Cerebellar nuclear complex (tissue), 1 donor: ENCODE data around the gene WDR36.

Source experiments
- DNase-seq, 2 experiments: peaks; one replicate each; lab custom pipeline; 2025; lab: John Stamatoyannopoulos, UW

The WDR36 gene

DNA sequence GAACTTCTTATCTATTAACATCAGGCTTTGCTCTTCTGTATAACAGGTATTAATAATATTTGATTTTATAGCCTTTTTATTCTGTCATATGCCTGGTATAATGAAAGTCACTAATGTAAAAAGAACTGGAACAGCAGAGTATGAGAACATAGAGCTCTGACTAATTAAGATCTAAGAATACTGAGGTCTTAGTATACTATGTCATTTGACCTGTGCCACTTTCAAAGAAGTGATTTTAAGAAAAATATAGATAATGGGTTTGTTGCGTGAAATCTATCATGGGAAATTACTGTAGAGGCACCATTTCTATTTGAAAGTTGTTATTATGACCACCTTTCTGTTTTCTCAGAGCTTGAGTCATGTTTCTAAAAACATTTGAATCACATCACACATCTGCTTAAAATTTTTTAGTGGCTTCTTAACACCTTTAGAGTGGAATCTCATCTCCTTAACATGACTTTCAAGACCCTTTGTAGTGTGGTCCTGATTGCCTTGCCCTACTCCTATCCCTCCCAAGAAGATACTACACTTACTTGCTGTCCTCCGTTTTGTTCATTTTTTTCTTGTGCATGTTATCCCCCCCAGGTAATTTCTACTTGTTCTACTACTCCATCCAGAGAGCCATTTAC is 14.3 kb downstream of the WDR36 start:
- DNase-seq = no peak

DNA sequence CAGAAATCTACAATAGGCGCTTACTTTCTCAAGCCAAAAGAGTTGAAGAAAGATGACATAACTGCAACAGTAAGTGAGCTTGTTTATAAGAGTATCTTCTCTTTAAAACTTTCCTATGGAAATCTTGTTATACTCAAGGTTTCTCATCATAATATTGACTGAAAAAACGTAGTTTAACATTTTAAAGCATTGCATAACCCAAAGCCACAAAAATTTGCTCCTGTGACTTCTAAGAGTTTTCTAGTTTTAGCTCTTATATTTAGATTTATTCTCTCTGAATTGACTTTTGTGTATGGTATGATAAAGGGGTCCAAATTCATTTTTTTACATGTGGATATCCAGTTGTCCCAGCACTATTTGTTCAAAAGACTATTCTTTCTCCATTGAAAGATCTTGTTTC is 15.2 kb downstream of the WDR36 start:
- DNase-seq = no peak

DNA sequence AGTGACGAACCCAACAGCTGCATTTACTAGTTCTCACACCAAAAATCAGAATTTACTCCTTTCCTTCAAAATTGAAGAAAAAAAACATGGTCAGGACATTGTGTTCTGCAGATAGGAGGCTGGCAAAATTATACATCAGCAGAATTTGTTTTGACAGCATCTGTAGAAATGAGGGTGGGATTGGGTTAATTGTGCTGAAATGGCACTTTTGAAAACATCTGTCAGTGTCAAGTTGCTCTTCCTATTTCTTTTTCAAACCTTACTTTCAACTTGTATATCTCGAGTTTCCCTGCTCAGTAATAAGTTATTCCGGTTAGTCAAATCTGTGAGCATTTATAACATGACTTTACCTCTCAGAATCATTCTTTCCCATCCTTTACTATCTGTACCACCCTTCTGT is 19.8 kb downstream of the WDR36 start:
- DNase-seq = no peak

DNA sequence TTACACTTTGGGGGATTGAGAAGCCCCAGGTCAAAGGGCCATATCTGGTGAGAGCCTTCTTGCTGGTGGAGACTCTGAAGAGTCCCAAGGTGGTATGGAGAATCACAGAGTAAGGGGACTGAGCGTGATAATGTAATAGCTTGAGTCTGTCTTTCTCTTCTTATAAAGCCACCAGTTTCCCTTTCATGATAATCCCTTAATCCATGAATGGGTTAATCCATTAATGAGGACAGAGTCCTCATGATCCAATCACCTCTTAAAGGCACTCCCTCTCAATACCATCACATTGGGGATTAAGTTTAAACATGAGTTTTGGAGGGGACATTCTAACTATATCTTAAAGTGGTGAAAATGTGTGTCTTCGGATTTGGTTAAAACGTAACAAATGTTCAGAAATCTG is 21.5 kb downstream of the WDR36 start:
- no peak for DNase-seq

DNA sequence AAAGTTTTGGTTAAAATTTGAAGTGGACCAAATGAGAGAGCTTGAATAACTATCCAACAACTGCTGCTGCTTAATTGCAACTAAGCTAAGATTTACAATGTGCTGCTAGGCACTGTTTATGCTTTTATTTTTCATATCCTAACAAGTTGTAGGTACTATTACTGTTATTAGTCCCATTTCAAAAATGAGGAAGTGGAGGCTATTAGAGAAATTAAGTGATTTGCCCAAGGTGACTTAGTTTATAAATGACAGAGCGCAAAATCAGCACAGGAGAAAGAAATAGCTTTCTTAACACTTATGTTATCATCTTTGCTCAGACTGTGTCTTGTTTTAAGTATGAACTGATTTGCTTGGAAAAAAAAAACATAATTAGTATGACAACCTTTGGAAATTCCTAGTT is 23.1 kb downstream of the WDR36 start:
- no peak for DNase-seq

DNA sequence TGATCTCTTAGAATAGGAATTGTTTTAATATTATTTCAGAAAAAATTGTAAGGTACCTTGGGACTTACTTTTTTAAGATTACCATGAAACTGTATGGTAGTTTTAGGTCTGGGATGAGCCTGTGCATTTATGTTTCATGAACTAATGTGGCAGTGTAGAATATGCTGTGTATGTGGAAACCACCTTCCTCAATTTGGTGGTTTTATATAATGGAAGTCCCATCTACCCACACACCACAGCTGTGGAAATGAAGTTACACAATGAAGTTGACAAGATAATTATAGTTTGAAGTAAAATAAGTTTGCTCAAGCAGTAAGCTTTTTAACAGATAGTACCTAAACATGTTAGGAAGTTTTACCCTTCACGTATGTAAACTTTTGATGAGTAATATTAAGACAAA is 24.4 kb downstream of the WDR36 start:
- DNase-seq = no peak

DNA sequence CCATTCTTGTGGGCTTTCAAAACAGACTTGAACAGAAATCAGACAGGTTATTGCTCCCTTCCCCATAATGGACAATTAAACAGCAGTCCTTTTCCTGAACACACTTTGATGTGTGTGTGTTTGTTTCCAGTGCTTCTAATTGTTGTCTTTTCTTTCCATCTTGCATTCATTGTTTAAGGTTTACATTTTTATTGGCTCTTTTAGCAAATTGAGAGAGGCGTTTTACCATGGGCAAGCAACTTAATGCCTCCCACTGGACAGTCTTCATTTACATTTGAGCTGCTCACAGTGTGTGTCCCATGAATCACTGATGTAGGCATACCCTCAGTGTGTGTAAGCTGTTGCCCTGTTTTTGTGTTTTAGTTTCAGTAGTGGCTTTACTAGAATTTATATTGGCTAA is 25.0 kb downstream of the WDR36 start:
- no peak for DNase-seq

DNA sequence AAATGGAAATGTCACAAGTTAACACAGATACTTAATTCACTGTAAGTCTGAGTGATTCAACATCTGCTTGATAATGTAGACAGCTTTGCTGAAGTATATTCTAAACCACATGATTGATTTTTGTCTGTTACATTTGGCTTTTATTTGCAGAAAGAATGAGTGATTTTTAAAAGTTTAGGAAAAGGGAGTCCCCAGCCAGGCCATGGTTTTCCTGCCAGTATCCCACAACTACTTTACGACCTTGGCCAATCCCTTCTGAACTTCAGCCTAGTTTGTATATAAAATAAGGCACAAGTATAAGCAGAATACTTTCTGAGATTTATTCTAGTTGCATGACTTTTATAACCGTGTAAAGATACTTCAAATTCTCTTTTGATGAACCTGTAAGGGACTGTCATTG is 27.1 kb downstream of the WDR36 start:
- no peak for DNase-seq

DNA sequence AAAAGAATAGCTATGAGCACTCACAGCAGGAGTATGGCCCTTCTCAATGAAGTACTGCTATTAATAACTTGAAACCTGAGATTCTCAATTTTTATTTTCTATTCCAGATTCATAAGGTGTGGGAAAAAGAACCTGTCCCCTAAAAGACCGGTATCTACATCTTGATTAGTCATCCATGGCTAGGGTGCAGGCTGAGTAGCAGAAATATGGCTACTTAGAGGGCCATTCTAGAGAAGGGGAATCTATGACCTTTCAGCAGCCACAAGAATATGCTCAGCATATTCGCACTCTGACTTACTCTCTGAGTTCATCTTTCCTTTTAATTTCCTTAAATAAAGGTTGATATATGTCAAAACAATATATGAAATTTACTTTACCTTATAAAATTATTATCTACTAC is 27.7 kb downstream of the WDR36 start:
- DNase-seq = no peak

DNA sequence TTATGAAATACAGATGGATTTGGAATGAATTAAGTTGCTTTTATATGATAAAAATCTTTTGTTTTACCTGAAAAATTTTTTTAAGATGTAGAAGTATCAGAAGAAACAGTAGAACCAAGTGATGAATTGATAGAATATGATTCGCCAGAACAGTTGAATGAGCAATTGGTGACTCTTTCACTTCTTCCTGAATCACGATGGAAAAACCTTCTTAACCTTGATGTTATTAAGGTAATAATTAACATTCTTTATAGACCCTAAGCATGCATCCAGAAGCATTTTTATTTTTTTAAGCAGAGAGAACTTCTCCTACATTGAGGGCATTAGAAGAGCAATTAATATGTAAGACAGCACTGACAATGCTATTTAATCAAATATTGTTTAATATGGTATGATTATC is 28.8 kb downstream of the WDR36 start:
- no peak for DNase-seq

DNA sequence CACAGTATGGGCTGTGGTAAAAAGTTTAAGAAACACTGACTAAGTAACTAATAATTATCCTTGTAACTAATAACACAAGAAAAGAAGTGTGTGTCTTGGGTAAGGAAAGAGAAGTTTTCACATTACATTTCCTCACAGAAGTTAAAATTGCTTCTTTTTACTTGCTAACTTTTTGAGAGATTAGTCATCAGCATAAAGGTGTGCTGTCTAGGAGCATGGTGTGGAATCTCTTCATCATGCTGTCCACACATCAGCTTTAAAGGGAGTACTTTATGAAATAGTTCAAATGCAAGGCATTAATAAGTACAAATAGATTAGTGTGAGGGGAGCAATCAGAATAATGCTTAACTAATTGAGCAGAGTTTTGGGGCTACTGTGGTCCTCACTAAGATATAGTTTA is 29.8 kb downstream of the WDR36 start:
- DNase-seq = no peak

DNA sequence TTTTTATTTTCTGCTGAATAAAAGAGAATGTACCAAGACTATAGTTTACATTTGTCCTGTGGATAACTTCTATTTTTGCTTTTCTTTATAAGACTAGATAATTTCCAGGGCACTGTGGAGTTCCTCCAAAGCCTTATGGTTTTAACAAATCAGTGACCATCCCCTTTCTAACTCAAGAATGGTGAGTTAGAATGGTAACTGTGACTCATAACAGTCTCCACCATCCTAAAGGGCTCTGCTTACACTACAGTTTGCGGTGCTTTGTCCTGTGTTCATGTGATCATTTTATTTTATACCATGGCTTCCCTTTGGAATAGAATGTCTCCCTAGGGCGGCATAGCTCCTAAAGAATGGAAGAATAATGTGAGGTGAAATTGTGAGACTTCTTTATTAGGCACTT is 30.2 kb downstream of the WDR36 start:
- no peak for DNase-seq

DNA sequence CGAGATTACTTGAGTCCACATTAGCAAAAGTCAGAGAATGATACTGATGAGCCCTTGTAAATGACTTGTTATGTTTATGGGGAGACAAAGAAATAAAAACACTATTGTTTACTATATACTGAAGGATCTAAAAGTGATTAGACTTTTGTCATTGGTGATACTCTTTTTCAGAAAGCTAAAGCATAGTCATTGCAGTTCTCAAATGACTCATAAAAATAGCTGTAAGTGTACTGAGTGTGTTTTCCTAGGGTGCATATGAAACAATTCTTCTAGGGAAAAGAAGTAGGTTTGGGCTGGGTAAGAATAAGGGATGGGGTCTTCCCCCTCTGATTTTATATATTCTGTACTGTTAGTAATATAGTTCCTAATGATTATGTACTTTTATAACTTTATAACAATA is 32.6 kb downstream of the WDR36 start:
- DNase-seq = no peak

DNA sequence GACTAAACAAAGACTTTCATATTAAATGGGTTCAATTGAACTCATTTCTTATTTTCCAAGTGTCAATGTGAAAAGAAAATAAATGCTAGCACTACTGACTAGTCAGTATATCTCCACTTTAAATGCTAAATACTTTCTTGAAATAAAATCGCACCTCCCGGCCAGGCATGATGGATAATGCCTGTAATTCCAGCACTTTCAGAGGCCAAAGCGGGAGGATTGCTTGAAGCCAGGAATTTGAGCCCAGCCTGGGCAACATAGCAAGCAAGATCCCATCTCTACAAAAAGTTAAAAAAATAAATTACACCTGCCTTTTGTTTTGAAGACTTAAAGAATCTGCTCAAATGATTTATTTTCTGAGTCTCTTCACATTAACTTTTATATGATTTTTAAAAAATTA is 34.7 kb downstream of the WDR36 start:
- DNase-seq = no peak

DNA sequence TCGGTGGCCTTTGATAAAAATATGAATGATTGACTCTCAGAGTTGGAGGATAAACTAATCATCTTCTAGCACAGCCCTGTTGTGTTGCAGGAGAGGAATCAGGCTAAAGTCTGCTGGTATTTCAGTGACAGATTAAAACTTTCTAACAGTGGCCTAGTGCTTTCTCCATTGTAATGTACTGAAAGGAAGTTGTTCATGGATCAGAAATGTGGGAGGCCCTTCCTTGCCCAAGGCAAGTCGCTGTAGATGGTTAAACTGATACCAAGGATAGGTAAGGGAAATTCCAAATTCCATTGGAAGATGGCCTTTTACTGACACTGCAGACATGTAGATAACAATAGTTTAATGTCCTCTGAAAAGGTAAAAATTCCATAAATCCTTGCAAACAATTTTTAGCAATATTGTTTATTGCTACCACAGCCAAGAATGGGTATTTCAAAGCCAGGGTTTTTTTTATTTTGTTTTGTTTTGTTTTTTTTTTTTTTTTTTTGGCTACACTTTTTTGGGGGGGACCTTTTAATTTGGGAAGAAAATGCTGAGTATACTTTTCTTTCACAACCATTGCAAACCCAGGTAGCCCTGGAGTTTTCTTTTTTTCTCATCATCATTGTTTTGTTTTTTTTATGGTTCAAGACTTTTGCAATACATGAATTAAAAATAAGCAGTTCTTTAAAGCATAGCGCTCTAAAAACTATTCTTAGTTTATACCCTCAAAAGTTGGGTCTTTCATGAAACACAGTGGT is 35.5 kb downstream of the WDR36 start:
- DNase-seq = no peak

DNA sequence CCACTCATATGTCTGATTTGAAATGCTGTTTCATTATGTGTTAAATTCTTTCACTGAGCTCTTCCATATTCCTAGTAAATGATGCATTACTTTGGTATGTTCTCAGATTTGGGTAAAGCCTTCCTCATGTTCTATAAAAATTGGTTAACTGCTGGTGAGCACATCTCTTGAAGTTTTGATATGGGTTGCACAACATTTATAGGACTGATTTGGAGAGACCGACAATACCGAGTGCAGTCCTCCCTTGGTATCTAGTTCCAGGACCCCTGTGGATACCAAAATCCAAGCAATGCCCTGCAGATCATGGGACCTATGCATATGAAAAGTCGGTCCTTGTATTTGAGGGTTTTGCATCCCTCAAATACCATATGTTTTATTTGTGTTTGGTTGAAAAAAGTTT is 37.8 kb downstream of the WDR36 start:
- no peak for DNase-seq

DNA sequence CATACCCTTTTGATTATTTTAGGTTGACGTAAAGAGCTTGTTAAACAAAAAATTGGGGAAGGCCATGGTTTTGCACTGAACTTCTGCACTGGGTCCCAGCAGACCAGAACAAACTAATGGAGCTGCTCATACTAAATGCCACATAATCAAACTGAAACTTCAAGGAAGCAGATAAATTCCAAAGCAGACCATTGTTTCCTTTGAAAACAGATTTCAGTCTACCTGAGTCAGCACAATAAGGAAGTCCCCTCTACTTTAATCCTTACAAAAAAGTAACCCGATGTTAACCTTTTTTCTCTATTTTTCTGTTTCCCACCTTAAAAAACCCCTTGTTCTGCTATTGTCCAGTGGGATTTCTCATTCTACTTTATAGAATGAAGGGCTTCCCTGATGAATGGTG is 39.2 kb downstream of the WDR36 start:
- DNase-seq = no peak

DNA sequence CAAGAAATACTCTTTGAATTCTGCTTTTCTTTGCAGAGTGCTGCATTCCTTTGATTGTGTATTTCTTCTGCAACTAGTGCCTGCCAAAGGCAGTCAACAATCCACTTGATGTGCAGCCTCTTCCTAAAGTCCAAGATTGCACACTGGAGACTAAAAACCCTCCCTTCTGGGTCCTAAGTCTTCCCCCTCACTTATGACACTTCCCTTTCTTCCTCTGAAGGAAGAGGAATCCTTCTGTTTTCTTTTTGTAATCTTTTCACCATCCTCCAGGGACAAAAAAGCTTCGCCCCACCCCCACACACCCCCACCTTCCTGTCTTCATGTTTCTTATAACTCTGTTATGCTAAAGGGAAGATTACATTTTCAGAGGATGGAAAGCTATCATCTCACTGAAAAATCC is 39.9 kb downstream of the WDR36 start:
- DNase-seq = no peak

DNA sequence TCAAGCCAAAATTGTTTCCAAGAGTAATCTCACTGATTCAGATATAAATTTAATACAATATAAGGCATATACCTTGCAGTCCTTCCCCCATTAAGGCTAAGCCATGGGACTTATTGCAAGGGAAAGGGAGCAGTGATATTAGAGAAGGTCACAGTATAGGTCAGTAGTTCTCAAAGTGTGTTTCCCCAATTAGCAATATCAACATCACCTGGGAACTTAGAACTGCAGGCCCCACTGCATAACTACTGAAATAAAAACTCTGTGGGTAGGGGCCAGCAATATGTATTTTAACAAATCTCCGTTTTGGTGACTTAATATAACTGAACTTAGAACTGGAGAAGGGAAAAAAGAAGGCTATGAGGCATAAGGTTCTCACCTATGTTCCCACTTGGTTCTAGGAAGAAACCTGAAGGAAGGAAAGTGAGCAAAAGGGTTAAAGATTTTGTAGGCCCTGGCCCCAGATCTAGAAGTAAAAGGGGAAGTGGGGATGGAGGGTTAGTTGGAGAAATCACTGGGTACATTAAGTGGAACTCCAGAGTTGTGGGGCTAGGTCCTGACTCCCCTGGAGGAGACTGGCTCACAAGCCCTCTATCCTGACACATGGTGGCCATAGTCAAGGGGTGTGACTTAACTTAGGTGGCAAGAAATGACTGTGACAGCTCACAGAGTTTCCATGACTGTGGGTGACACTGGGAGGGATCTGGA is 40.7 kb downstream of the WDR36 start:
- DNase-seq = no peak

DNA sequence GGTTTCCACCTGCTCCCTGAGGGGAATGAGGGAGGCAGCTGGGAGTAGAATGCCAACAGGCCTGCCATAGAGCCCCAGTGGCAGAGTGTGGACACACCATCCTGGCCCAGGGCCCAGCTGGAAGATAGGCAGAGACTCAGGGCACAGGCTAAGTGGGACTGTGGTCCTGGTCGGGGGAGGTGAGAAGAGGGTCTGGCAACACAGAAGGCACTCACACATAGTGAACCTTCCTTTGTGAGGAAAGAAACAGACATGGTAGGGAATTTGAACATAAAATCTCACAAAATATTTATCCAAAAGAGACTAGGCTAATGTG is 41.2 kb downstream of the WDR36 start:
- DNase-seq = no peak

DNA sequence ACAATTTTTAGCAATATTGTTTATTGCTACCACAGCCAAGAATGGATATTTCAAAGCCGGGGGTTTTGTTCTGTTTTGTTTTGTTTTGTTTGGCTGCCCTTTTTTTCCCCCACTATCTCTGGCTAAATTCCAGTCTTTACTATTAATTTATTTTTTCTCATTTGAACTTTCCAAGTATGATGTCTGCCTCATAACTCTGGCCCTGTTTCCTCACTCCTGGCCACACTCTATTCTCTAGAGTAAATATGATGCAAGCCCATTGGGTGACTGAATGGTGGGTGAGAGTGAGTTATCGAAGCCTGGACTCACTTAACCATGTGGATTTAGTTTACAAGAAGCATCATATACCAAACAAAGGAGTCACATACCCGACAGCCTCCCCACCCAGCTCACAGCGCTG is 41.9 kb downstream of the WDR36 start:
- no peak for DNase-seq

DNA sequence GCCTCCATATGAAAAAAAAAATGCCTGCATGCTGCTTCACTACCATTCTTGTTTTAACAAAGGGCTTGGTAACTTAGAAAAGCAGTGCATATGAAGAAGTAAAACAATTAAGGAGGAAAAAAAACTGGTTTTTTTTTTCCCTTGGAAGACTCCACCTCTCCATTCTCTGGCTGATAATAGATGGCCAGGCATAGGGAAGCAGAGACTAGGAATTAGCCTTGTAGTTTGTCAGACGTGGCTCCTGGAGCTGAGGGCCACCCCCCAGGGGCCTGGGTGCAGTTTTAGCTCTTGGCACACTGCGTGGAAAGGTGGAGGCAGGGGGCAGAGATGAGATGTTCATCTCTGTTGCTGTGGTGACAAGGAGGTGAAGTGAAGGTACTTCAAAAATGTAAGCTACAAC is 42.7 kb downstream of the WDR36 start:
- no peak for DNase-seq

DNA sequence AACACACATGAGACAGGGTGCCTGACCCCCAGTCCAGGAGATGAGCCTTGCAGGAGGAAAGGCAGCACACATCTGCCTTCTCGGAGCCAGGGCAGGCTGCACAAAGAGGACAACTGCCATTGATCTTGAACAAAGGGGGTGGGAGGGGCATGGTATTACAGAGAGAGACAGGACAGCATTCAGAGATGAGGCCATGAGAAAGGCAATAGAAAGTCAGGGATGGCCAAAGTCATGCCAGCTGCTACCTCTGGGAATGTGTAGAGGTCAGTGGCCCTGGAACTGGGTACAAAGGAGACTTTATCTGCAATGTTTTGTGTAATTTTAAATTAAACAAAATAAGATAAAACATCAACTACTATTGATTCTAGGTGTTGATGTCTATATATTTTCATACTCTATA is 43.2 kb downstream of the WDR36 start:
- DNase-seq = no peak

DNA sequence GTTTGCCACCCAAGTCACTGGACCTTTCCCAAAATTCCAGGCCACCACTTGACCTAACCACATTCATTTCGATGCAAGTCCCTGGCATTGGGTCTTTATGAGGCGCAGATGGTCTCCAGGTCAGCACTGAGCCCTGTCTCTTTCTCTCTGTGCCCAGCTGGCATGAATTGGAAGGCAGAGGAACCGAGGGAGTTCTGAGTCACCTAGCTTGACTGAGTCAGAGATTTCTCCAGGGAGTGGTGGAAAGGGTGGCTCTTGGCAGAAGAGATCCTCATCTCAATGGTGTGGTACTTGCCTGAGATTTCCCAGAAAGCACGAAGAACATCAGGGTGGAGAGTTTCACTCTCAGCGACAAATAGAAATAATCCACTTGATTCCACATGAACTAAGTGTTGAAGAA is 43.8 kb downstream of the WDR36 start:
- no peak for DNase-seq
